WTC11 (cell line): Measurements from ENCODE around the gene NUP35. TPM values are rescaled to one million over a fixed set of nuclear protein-coding genes. Genes with fewer than 3 reads are reported as not detected.
"Not testable (repeated sequence)": the region's sequence is repeated elsewhere in the genome, so short reads cannot be mapped to it uniquely, and the experiment has no call there.

ENCODE experiments used
- ATAC-seq: fragments of 200-7000 bp; cut with Tn5 transposase; 2 replicates; pipeline ENCODE4 v1.10.0; 2021; ENCODE audit warnings: mild to moderate bottlenecking, moderate library complexity
- CTCF ChIA-PET: fragments of 300-600 bp; sonication (Branson Sonifier 250); formaldehyde crosslinking; loops from one replicate; lab custom pipeline; 2021; ENCODE audit warnings: antibody characterized with exemption; lab: Charles Lee
- POLR2A ChIA-PET: fragments of 350-600 bp; sonication (Branson Sonifier 250); formaldehyde crosslinking; loops from one replicate; lab custom pipeline; 2021; ENCODE audit warnings: antibody characterized with exemption; lab: Charles Lee
- DNase-seq: peaks from one replicate; pipeline ENCODE4 v3.0.0; 2021; ENCODE audit warnings: low spot score
- H3K27ac Mint-ChIP-seq: 2 replicates; pipeline ENCODE4 v1.8.0; 2021; ENCODE audit warnings: mixed read lengths
- H3K27me3 Mint-ChIP-seq: 2 replicates; pipeline ENCODE4 v1.8.0; 2021; ENCODE audit warnings: low read depth, mild to moderate bottlenecking, moderate library complexity, mixed read lengths
- H3K36me3 Mint-ChIP-seq: 2 replicates; pipeline ENCODE4 v1.8.0; 2021; ENCODE audit warnings: mixed read lengths
- H3K4me1 Mint-ChIP-seq: 2 replicates; pipeline ENCODE4 v1.8.0; 2022; ENCODE audit warnings: mixed read lengths
- H3K4me3 Mint-ChIP-seq: 2 replicates; pipeline ENCODE4 v1.8.0; 2021; ENCODE audit warnings: mild to moderate bottlenecking, moderate library complexity, mixed read lengths
- H3K9me3 Mint-ChIP-seq: 2 replicates; pipeline ENCODE4 v1.8.0; 2021; ENCODE audit warnings: mixed read lengths
- CBFB ChIP-seq: sonication (generic); formaldehyde crosslinking; IDR thresholded peaks from 2 replicates; pipeline ENCODE4 v1.8.1; 2022; ENCODE audit warnings: mild to moderate bottlenecking, low read depth, missing genetic modification reagents
- CTCF ChIP-seq: fragments of 200-600 bp; IDR thresholded peaks from 2 replicates; pipeline ENCODE4 v1.8.0; 2022; ENCODE audit warnings: antibody characterized with exemption
- E2F4 ChIP-seq: sonication (generic); formaldehyde crosslinking; IDR thresholded peaks from 2 replicates; pipeline ENCODE4 v1.8.1; 2022; ENCODE audit warnings: low read depth, mild to moderate bottlenecking, moderate library complexity, missing genetic modification reagents, borderline replicate concordance
- EMX1 ChIP-seq: fragments of 250-450 bp; sonication (Bioruptor Pico); IDR thresholded peaks from 2 replicates; pipeline ENCODE4 v1.8.0; 2021; ENCODE audit warnings: mild to moderate bottlenecking
- ERG ChIP-seq: fragments of 250-450 bp; sonication (Bioruptor Pico); IDR thresholded peaks from 2 replicates; pipeline ENCODE4 v1.8.0; 2021; ENCODE audit warnings: mild to moderate bottlenecking
- GRHL2 ChIP-seq: fragments of 250-450 bp; sonication (Bioruptor Pico); IDR thresholded peaks from 2 replicates; pipeline ENCODE4 v1.8.0; 2022; ENCODE audit warnings: mild to moderate bottlenecking, moderate library complexity; ENCODE audit not compliant: insufficient replicate concordance, severe bottlenecking
- MXD4 ChIP-seq: fragments of 250-450 bp; sonication (Bioruptor Pico); IDR thresholded peaks from 2 replicates; pipeline ENCODE4 v1.8.0; 2021; ENCODE audit warnings: mild to moderate bottlenecking, moderate library complexity, borderline replicate concordance
- PRDM15 ChIP-seq: sonication (generic); formaldehyde crosslinking; IDR thresholded peaks from 2 replicates; pipeline ENCODE4 v1.8.0; 2022; ENCODE audit warnings: missing genetic modification reagents
- PRRX2 ChIP-seq: fragments of 250-450 bp; sonication (Bioruptor Pico); IDR thresholded peaks from 2 replicates; pipeline ENCODE4 v1.8.0; 2021; ENCODE audit warnings: mild to moderate bottlenecking
- SMAD4 ChIP-seq: sonication (generic); formaldehyde crosslinking; IDR thresholded peaks from 2 replicates; pipeline ENCODE4 v1.8.0; 2022; ENCODE audit warnings: mild to moderate bottlenecking, missing genetic modification reagents
- STAT6 ChIP-seq: sonication (generic); formaldehyde crosslinking; conservative IDR thresholded peaks from 2 replicates; pipeline ENCODE4 v1.8.1; 2023; ENCODE audit warnings: mild to moderate bottlenecking, low read depth, missing genetic modification reagents, moderate library complexity
- USF2 ChIP-seq: sonication (generic); formaldehyde crosslinking; IDR thresholded peaks from 2 replicates; pipeline ENCODE4 v1.8.1; 2023; ENCODE audit warnings: mild to moderate bottlenecking, missing genetic modification reagents, moderate library complexity
- ZNF396 ChIP-seq: fragments of 250-450 bp; sonication (Bioruptor Pico); IDR thresholded peaks from 2 replicates; pipeline ENCODE4 v1.8.0; 2021; ENCODE audit warnings: mild to moderate bottlenecking, moderate library complexity, borderline replicate concordance
- ZNF532 ChIP-seq: fragments of 250-450 bp; sonication (Bioruptor Pico); IDR thresholded peaks from 2 replicates; pipeline ENCODE4 v1.9.0; 2021; ENCODE audit warnings: mild to moderate bottlenecking, borderline replicate concordance
- total RNA-seq: library from RNA; stranded (reverse); gene quantifications from 3 replicates; pipeline ENCODE4 v1.2.3, GENCODE V29; 2021

NUP35 gene
- total RNA-seq, 1 experiment from 2014 or later, result 39.5 TPM

GRCh38 chr2:183166210-183166609 is 42.0 kb downstream of the NUP35 start:
- no peak for ATAC-seq
- H3K36me3 Mint-ChIP-seq, result peaks cover 61% of the 10 kb centered on the region
- H3K9me3 Mint-ChIP-seq, result peaks cover 17% of the 10 kb centered on the region
- DNase-seq, result no peak
- H3K27ac Mint-ChIP-seq, result no peak overlapping the region
- ChIA-PET CTCF (no interaction called here), POLR2A (no interaction called here)
- no peaks in the 10 kb centered on the region for H3K27me3 Mint-ChIP-seq
- no peak for TF ChIP-seq ZNF396
- no peak for TF ChIP-seq MXD4
- H3K4me3 Mint-ChIP-seq, result no peak overlapping the region
- H3K4me1 Mint-ChIP-seq, result no peaks in the 10 kb centered on the region; the same call in 1 of the 2 replicates

GRCh38 chr2:183166976-183167375 is 42.7 kb downstream of the NUP35 start:
- H3K36me3 Mint-ChIP-seq, result peaks cover 55% of the 10 kb centered on the region
- H3K27me3 Mint-ChIP-seq, H3K27ac Mint-ChIP-seq, H3K4me3 Mint-ChIP-seq, DNase-seq, ATAC-seq, H3K4me1 Mint-ChIP-seq, CTCF ChIA-PET, POLR2A ChIA-PET: not testable (repeated sequence)
- H3K9me3 Mint-ChIP-seq, result peaks cover 17% of the 10 kb centered on the region

GRCh38 chr2:183172220-183172887 is 48.1 kb downstream of the NUP35 start:
- Mint-ChIP-seq H3K4me1 (peaks cover 4% of the 10 kb centered on the region), H3K27me3 (no peaks in the 10 kb centered on the region), H3K9me3 (peaks cover 31% of the 10 kb centered on the region), H3K27ac (peak overlapping the region; percentile 63), H3K36me3 (peaks cover 42% of the 10 kb centered on the region), H3K4me3 (no peak overlapping the region)
- ChIA-PET CTCF (interaction anchor here (0.6 to 1.4 kb wide), 8 partner anchors 8 to 94 kb away, joined by 3 to 6 read pairs (median 3); partner anchors contain the start of genes DUSP19 and NUP35), POLR2A (no interaction called here)
- peak; percentile 32 for DNase-seq
- peak; percentile 96 for ATAC-seq
- no peak for TF ChIP-seq STAT6
- TF ChIP-seq PRDM15, result no peak
- no peak for TF ChIP-seq ZNF532
- TF ChIP-seq E2F4, result no peak
- TF ChIP-seq CTCF, result no peak
- TF ChIP-seq GRHL2, result no peak
- TF ChIP-seq SMAD4 (CRISPR knock-in tag), result no peak
- TF ChIP-seq ERG, result no peak
- no peak for TF ChIP-seq CBFB (CRISPR knock-in tag)
- TF ChIP-seq EMX1 (CRISPR knock-in tag), result no peak
- no peak for TF ChIP-seq USF2 (CRISPR knock-in tag)
- TF ChIP-seq PRRX2 (CRISPR knock-in tag), result no peak
